COLO829 (cell line): Measurements from ENCODE around the gene KDM4B.

Source experiments
- DNase-seq: peaks from one replicate; pipeline ENCODE4 v3.0.0; 2012; ENCODE audit warnings: low spot score

KDM4B gene

GRCh38 chr19:5137114-5137513 lies 168.2 kb downstream of the KDM4B start:
- DNase-seq = no peak

- no peak for DNase-seq
Observed at GRCh38 chr19:5137571-5138124, 168.7 kb downstream of the KDM4B start.

- peak; percentile 41 for DNase-seq
Observed at GRCh38 chr19:5138606-5139582, 170.0 kb downstream of the KDM4B start.

- no peak for DNase-seq
Observed at GRCh38 chr19:5139583-5140325, 170.8 kb downstream of the KDM4B start.

- no peak for DNase-seq
Observed at GRCh38 chr19:5141129-5141849, 172.4 kb downstream of the KDM4B start.

GRCh38 chr19:5141850-5142724 lies 173.2 kb downstream of the KDM4B start:
- no peak for DNase-seq

GRCh38 chr19:5142725-5143097 lies 173.8 kb downstream of the KDM4B start:
- no peak for DNase-seq

- no peak for DNase-seq
Observed at GRCh38 chr19:5143471-5144411, 174.8 kb downstream of the KDM4B start.

GRCh38 chr19:5144545-5145179 lies 175.7 kb downstream of the KDM4B start:
- no peak for DNase-seq

GRCh38 chr19:5145521-5146511 lies 176.9 kb downstream of the KDM4B start:
- no peak for DNase-seq

GRCh38 chr19:5147074-5147977 lies 178.4 kb downstream of the KDM4B start:
- no peak for DNase-seq

- no peak for DNase-seq
Observed at GRCh38 chr19:5147978-5148793, 179.3 kb downstream of the KDM4B start.

GRCh38 chr19:5148794-5149190 lies 179.9 kb downstream of the KDM4B start:
- no peak for DNase-seq

- DNase-seq = no peak
Observed at GRCh38 chr19:5149508-5149907, 180.6 kb downstream of the KDM4B start.

GRCh38 chr19:5149932-5150901 lies 181.3 kb downstream of the KDM4B start:
- no peak for DNase-seq
